BJ (cell line): Measurements from ENCODE around the gene RNASE7. TPM values are rescaled to one million over a fixed set of nuclear protein-coding genes. Genes with fewer than 3 reads are reported as not detected.
A peak's percentile ranks its signal among the peaks of the same experiment; 100 is the strongest.
"Not testable (repeated sequence)": the region's sequence is repeated elsewhere in the genome, so short reads cannot be mapped to it uniquely, and the experiment has no call there.

Experiments
- CTCF ChIA-PET: fragments of 350-600 bp; formaldehyde crosslinking; extraction: SDS; loops from one replicate; lab custom pipeline; 2021; ENCODE audit warnings: antibody characterized with exemption, inconsistent platforms; lab: Yijun Ruan, JAX
- POLR2A ChIA-PET: fragments of 300-600 bp; sonication (Branson Sonifier 250); formaldehyde crosslinking; extraction: SDS; loops from one replicate; lab custom pipeline; 2021; ENCODE audit warnings: antibody characterized with exemption; lab: Charles Lee
- DNase-seq: peaks from one replicate; pipeline ENCODE4 v3.0.0-alpha.2; 2011; ENCODE audit warnings: low read depth
- H3K27me3 ChIP-seq: 2 replicates; pipeline ENCODE4 v1.6.0; 2011; ENCODE audit warnings: low read length; ENCODE audit not compliant: control insufficient read depth, insufficient read depth
- H3K36me3 ChIP-seq: 2 replicates; pipeline ENCODE4 v1.5.1; 2011; ENCODE audit warnings: low read length; ENCODE audit not compliant: control insufficient read depth, insufficient read depth
- H3K4me3 ChIP-seq: 2 replicates; pipeline ENCODE4 v1.5.1; 2011; ENCODE audit warnings: low read depth, mild to moderate bottlenecking, control low read depth, low read length
- CTCF ChIP-seq: IDR thresholded peaks from 2 replicates; pipeline ENCODE4 v1.5.1; 2011; ENCODE audit warnings: low read depth, mild to moderate bottlenecking, control low read depth, inconsistent platforms, low read length, moderate library complexity; ENCODE audit not compliant: insufficient read depth
- polyA plus RNA-seq: library from polyadenylated mRNA; depleted of rRNA; stranded (reverse); fragments of >200 nt; gene quantifications from 2 replicates; pipeline ENCODE4 v1.2.3, GENCODE V29; 2011

The RNASE7 gene
- polyA plus RNA-seq, 1 experiment = not detected

GRCh38 chr14:20998674-20999366 lies 43.3 kb upstream of the RNASE7 start, which contains the start of gene SLC39A2:
SLC39A2 (plus strand) TSS chr14:20999293; CDS start chr14:20999447, 154 bp downstream.
- CTCF ChIA-PET = interaction anchor here (0.8 to 3.3 kb wide), 10 partner anchors 7 to 136 kb away, joined by 3 to 24 read pairs (median 4); no protein-coding TSS in a partner anchor
- Histone ChIP-seq H3K4me3 (no peak within 1 kb of the TSS), H3K36me3 (peaks cover 15% of the 10 kb centered on the region), H3K27me3 (no peaks in the 10 kb centered on the region)
- POLR2A ChIA-PET = interaction anchor here (0.9 kb wide), 1 partner anchor 16 kb away, joined by 3 read pairs; no protein-coding TSS in a partner anchor
- peak; percentile 37 for DNase-seq
- no peak for TF ChIP-seq CTCF

- no peak for TF ChIP-seq CTCF
- no peak overlapping the region for H3K4me3 ChIP-seq
- peaks cover 12% of the 10 kb centered on the region for H3K36me3 ChIP-seq
- POLR2A ChIA-PET = no interaction called here
- DNase-seq = no peak
- CTCF ChIA-PET = interaction anchor here (1.1 to 7.4 kb wide), 8 partner anchors 9 to 93 kb away, joined by 3 to 82 read pairs (median 10); no protein-coding TSS in a partner anchor
- H3K27me3 ChIP-seq = no peaks in the 10 kb centered on the region
These were observed 42.6 kb upstream of the RNASE7 start for GRCh38 chr14:20999591-20999990.

GRCh38 chr14:21001218-21001617 lies 40.9 kb upstream of the RNASE7 start:
- Histone ChIP-seq H3K4me3 (no peak overlapping the region), H3K36me3 (peaks cover 6% of the 10 kb centered on the region), H3K27me3 (no peaks in the 10 kb centered on the region)
- TF ChIP-seq CTCF = no peak
- CTCF ChIA-PET = interaction anchor here (1.2 to 7.4 kb wide), 4 partner anchors 13 to 46 kb away, joined by 3 to 82 read pairs (median 6); no protein-coding TSS in a partner anchor
- DNase-seq = no peak
- POLR2A ChIA-PET = no interaction called here

GRCh38 chr14:21003788-21004346 lies 38.3 kb upstream of the RNASE7 start:
- Histone ChIP-seq H3K27me3 (no peaks in the 10 kb centered on the region), H3K36me3 (no peaks in the 10 kb centered on the region), H3K4me3 (no peak overlapping the region)
- no peak for DNase-seq
- ChIA-PET POLR2A (no interaction called here), CTCF (interaction anchor here (0.9 to 7.4 kb wide), 9 partner anchors 11 to 146 kb away, joined by 3 to 82 read pairs (median 8); no protein-coding TSS in a partner anchor)
- no peak for TF ChIP-seq CTCF

- H3K36me3 ChIP-seq, H3K4me3 ChIP-seq, POLR2A ChIA-PET, H3K27me3 ChIP-seq, DNase-seq: not testable (repeated sequence)
- CTCF ChIA-PET = interaction anchor here (14.5 to 15.6 kb wide), 2 partner anchors 85 to 97 kb away, joined by 202 to 233 read pairs; partner anchors contain the start of genes TMEM253 and ZNF219
These were observed 32.4 kb upstream of the RNASE7 start for GRCh38 chr14:21009721-21010120.
